OCI-LY1 (cell line): ENCODE measurements around the gene CTNNA2.

Experiments
- H2AFZ ChIP-seq: fragments of 200-600 bp; sonication (generic), shearing (Covaris generic); 2 replicates; pipeline ENCODE4 v1.6.0; 2014; ENCODE audit warnings: antibody characterized with exemption, mild to moderate bottlenecking, low read length
- H3F3A ChIP-seq: fragments of 200-600 bp; sonication (generic), shearing (Covaris generic); 2 replicates; pipeline ENCODE4 v1.6.0; 2014; ENCODE audit warnings: mild to moderate bottlenecking, antibody characterized with exemption, low read length, moderate library complexity; ENCODE audit not compliant: insufficient read depth
- H3K27ac ChIP-seq: fragments of 200-600 bp; sonication (generic); 2 replicates; pipeline ENCODE4 v1.5.1; 2014; ENCODE audit warnings: low read length, mixed run types, mild to moderate bottlenecking, low read depth; ENCODE audit not compliant: poor library complexity, severe bottlenecking
- H3K27me3 ChIP-seq: fragments of 200-600 bp; sonication (generic); 2 replicates; pipeline ENCODE4 v1.6.0; 2014; ENCODE audit warnings: antibody characterized with exemption, mild to moderate bottlenecking, low read length, moderate library complexity; ENCODE audit not compliant: insufficient read depth
- H3K36me3 ChIP-seq: fragments of 200-600 bp; sonication (generic); 2 replicates; pipeline ENCODE4 v1.6.1; 2014; ENCODE audit warnings: mild to moderate bottlenecking, antibody characterized with exemption, low read length, moderate library complexity, mixed read lengths; ENCODE audit not compliant: insufficient read depth
- H3K4me1 ChIP-seq: fragments of 200-600 bp; sonication (generic); 2 replicates; pipeline ENCODE4 v1.5.1; 2014; ENCODE audit warnings: mild to moderate bottlenecking, low read length, moderate library complexity; ENCODE audit not compliant: insufficient read depth, severe bottlenecking
- H3K4me2 ChIP-seq: fragments of 200-600 bp; sonication (generic), shearing (Covaris generic); 2 replicates; pipeline ENCODE4 v1.6.1; 2014; ENCODE audit warnings: low read length
- H3K4me3 ChIP-seq: fragments of 200-600 bp; sonication (generic); 2 replicates; pipeline ENCODE4 v1.5.1; 2014; ENCODE audit warnings: low read length, low read depth, mild to moderate bottlenecking, mixed read lengths; ENCODE audit not compliant: poor library complexity, severe bottlenecking
- H3K79me2 ChIP-seq: fragments of 200-600 bp; shearing (Covaris generic); 2 replicates; pipeline ENCODE4 v1.6.1; 2016; ENCODE audit warnings: mixed run types, low read length, mixed read lengths; ENCODE audit not compliant: insufficient read depth
- H3K9ac ChIP-seq: fragments of 200-600 bp; sonication (generic), shearing (Covaris generic); 2 replicates; pipeline ENCODE4 v1.6.1; 2014; ENCODE audit warnings: mild to moderate bottlenecking, low read length, mixed read lengths
- H3K9me2 ChIP-seq: fragments of 200-600 bp; sonication (generic), shearing (Covaris generic); 2 replicates; pipeline ENCODE4 v1.6.1; 2014; ENCODE audit warnings: low read depth, mild to moderate bottlenecking, low read length, mixed read lengths
- H3K9me3 ChIP-seq: fragments of 200-600 bp; shearing (Covaris generic); 2 replicates; pipeline ENCODE4 v1.6.1; 2014; ENCODE audit warnings: low read length, mixed read lengths
- H4K20me1 ChIP-seq: fragments of 200-600 bp; sonication (generic), shearing (Covaris generic); 2 replicates; pipeline ENCODE4 v1.6.0; 2016; ENCODE audit warnings: mild to moderate bottlenecking, low read length; ENCODE audit not compliant: insufficient read depth
- CTCF ChIP-seq: fragments of 200-600 bp; sonication (generic), shearing (Covaris generic); IDR thresholded peaks from 2 replicates; pipeline ENCODE4 v1.5.1; 2017; ENCODE audit warnings: mild to moderate bottlenecking, antibody characterized with exemption, low read length, moderate library complexity, mixed read lengths
- EZH2 ChIP-seq: fragments of 200-600 bp; sonication (generic), shearing (Covaris generic); IDR thresholded peaks from 2 replicates; pipeline ENCODE4 v1.8.0; 2017; ENCODE audit warnings: borderline replicate concordance, mixed run types, mild to moderate bottlenecking, antibody characterized with exemption, low read length, moderate library complexity, mixed read lengths

The CTNNA2 gene

DNA sequence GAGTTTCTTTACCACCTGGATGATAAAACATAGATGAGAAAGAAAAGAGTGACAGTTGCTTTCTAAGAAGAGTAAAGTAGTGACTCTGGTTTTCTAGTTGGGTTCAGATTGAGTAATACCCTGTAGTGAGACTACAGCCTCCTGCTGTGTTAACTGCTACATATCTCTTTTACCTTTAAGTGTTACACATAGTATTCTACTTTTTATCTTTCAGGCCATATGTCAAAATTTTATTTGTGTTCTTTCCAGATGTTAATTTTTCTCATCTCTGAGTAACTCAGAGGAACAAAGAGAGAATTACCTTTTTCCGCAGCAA is 348.2 kb downstream of the CTNNA2 start:
- Histone ChIP-seq H2AFZ (no peak overlapping the region), H3F3A (no peaks in the 10 kb centered on the region), H3K9me2 (no peaks in the 10 kb centered on the region), H3K9ac (no peak overlapping the region), H4K20me1 (no peaks in the 10 kb centered on the region), H3K79me2 (no peaks in the 10 kb centered on the region), H3K9me3 (no peaks in the 10 kb centered on the region), H3K36me3 (no peaks in the 10 kb centered on the region), H3K4me2 (no peak overlapping the region), H3K27me3 (no peaks in the 10 kb centered on the region), H3K4me1 (no peaks in the 10 kb centered on the region), H3K4me3 (no peak overlapping the region), H3K27ac (no peak overlapping the region)
- no peak for TF ChIP-seq EZH2
- TF ChIP-seq CTCF: no peak

DNA sequence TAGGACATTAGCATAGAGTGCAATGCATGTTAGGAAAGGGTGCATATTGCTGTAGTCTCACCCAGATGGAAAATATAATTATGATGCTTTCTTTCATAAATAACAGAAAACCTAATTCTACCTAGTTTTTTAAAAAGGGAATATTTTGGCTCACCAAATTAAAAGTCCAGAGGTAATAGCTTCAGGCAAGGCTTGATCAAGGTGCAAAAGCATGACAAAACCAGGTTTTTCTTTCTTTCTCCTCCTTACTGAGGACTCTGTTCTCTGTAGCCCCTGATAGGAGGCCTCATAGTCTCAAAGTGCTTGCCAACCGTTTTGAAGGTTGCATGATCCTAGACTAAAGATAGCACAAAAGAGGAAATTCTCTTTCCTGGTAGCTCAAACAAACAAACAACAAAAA is 349.9 kb downstream of the CTNNA2 start:
- Histone ChIP-seq H3K79me2 (no peaks in the 10 kb centered on the region), H3K9ac (no peak overlapping the region), H4K20me1 (no peaks in the 10 kb centered on the region), H3K9me3 (no peaks in the 10 kb centered on the region), H2AFZ (no peak overlapping the region), H3K4me1 (no peaks in the 10 kb centered on the region), H3K36me3 (no peaks in the 10 kb centered on the region), H3K4me3 (no peak overlapping the region), H3K27me3 (no peaks in the 10 kb centered on the region), H3K9me2 (no peaks in the 10 kb centered on the region), H3K27ac (no peak overlapping the region), H3K4me2 (no peak overlapping the region), H3F3A (no peaks in the 10 kb centered on the region)
- TF ChIP-seq CTCF (no peak), EZH2 (no peak)

- no peak overlapping the region for H3K9ac ChIP-seq
- H3K4me3 ChIP-seq: no peak overlapping the region
- H3K36me3 ChIP-seq: no peaks in the 10 kb centered on the region
- H2AFZ ChIP-seq: no peak overlapping the region
- H3K9me2 ChIP-seq: no peaks in the 10 kb centered on the region
- H3K4me2 ChIP-seq: no peak overlapping the region
- H3K27ac ChIP-seq: no peak overlapping the region
- H3K9me3 ChIP-seq: no peaks in the 10 kb centered on the region
- H3F3A ChIP-seq: no peaks in the 10 kb centered on the region
- no peaks in the 10 kb centered on the region for H3K27me3 ChIP-seq
- no peaks in the 10 kb centered on the region for H4K20me1 ChIP-seq
- H3K79me2 ChIP-seq: no peaks in the 10 kb centered on the region
- no peak for TF ChIP-seq EZH2
- no peak for TF ChIP-seq CTCF
- H3K4me1 ChIP-seq: no peaks in the 10 kb centered on the region
Observed at GRCh38 chr2:79872656-79873055, 359.8 kb downstream of the CTNNA2 start.
